RCC 7860 (cell line): ENCODE measurements around the gene ADK.

Experiments
- DNase-seq: peaks from one replicate; pipeline ENCODE4 v3.0.0-alpha.2; 2015; ENCODE audit warnings: low spot score
- FAIRE-seq: peaks from 2 replicates; lab custom pipeline; 2012; peaks lifted over from hg19 to GRCh38; lab: Jason Lieb, UNC

Gene ADK

GRCh38 chr10:74640134-74640921 is 489.3 kb downstream of the ADK start:
- DNase-seq (no peak), FAIRE-seq (no peak)

GRCh38 chr10:74641659-74642058 is 490.6 kb downstream of the ADK start:
- FAIRE-seq (no peak), DNase-seq (no peak)

DNA sequence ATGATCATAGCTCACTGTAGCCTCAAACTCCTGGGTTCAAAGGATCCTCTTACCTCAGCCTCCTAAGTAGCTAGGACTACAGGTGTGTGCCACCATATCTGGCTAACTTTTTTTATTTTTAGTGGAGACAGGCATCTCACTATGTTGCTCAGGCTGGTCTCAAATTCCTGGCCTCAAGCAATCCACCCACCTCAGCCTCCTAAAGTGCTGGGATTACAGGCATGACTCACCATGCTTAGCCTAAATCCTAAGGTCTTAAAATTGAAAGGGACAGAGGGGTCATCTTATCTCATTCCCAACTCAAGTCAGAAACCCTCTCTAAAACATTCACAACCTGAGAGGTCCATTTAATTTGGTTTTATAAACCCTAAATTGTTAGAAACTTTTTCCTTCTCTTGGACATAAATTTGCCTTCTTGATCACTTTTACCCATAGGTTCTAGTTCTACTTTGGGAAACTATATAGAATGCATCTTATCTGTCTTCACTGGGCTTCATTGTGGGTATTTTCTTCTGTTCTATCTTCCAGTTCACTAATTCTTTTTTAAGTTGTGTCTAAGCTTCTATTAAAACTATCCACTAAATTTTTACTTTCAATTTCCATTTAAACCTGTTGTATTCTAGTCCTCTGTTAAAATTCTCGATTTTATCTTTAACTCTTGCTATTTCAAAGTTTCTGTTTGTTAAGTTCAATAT is 492.0 kb downstream of the ADK start:
- DNase-seq = no peak
- FAIRE-seq = no peak

DNA sequence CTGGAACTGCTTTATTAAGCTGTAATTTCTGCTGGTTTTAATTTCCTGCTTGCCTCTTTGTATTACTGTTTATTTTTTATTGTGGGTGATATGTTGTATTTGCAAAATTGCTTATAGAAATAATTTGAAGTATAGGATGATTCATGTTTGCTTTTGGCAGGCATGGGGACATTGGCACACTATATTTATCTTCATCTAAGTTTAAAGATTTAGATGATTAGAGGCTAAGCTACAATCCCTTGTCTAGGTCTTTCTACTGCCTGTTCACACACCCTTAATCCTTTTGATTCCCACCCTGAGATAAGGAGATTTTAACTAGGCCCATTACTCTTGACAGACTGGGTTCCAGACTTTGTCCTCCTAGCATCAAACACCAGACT is 492.6 kb downstream of the ADK start:
- FAIRE-seq = no peak
- DNase-seq = no peak

DNA sequence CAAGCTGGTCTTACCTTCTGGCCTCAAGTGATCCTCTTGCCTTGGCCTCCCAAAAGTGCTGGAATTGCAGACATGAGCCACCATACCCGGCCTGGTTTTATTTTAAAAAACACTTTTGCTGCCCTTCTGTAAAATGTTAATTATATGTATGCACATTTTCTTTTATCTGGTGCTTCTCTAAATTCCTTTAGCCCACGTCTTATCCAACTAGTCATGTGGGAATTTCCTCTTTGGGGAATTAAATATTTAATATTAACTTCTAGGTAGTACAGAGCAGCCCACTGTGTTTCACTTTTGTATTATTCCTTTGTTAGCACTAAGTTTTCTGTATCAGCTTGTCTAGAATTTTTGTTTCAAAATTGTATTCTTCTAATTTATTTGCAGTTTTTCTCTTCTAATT is 493.7 kb downstream of the ADK start:
- FAIRE-seq (no peak), DNase-seq (no peak)

GRCh38 chr10:74645692-74646091 is 494.7 kb downstream of the ADK start:
- DNase-seq = no peak
- no peak for FAIRE-seq

- FAIRE-seq (no peak), DNase-seq (no peak)
Measured at GRCh38 chr10:74650613-74651012, 499.6 kb downstream of the ADK start.

- DNase-seq (no peak), FAIRE-seq (no peak)
Measured at GRCh38 chr10:74651565-74651964, 500.5 kb downstream of the ADK start.

GRCh38 chr10:74652664-74653063 is 501.6 kb downstream of the ADK start:
- DNase-seq (no peak), FAIRE-seq (no peak)

DNA sequence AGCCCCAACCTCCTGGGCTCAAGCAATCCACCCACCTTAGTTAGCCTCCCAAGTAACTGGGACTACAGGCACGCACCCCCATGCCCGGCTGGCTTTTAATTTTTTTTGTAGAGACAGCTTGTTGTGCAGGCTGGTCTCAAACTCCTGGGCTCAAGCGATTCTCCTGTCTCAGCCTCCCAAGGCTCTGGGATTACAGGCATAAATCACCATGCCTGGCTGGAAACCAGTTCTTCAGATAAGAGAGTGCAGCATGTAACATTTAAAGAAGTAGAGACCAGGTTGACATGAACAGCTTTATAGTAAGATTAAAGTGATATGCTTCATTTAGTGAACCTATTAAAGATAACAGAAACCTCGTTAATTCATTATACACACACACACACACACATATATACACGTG is 507.5 kb downstream of the ADK start:
- FAIRE-seq = no peak
- no peak for DNase-seq

- FAIRE-seq (no peak), DNase-seq (no peak)
Measured at GRCh38 chr10:74662635-74663034, 511.6 kb downstream of the ADK start.

DNA sequence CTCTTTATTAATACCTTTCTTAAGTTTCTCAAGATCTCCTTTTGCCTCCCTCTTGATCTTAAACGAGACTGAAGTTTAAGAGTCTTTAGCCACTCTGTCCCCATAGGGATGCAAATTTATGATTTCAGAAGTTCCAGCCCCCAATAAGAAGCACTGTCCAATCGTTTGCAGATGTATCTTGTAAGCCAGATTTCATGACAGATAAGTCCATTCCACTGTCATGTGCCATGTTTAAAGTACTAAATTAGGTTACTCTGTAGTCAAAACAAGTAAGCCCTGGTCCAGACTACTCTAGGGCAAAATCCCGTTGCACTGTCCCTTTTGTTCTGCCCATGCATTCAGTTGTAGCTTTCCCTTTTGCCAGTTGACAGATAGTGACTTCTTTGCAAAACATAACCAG is 518.2 kb downstream of the ADK start:
- DNase-seq (no peak), FAIRE-seq (no peak)

GRCh38 chr10:74671716-74672115 is 520.7 kb downstream of the ADK start:
- FAIRE-seq (no peak), DNase-seq (no peak)

DNA sequence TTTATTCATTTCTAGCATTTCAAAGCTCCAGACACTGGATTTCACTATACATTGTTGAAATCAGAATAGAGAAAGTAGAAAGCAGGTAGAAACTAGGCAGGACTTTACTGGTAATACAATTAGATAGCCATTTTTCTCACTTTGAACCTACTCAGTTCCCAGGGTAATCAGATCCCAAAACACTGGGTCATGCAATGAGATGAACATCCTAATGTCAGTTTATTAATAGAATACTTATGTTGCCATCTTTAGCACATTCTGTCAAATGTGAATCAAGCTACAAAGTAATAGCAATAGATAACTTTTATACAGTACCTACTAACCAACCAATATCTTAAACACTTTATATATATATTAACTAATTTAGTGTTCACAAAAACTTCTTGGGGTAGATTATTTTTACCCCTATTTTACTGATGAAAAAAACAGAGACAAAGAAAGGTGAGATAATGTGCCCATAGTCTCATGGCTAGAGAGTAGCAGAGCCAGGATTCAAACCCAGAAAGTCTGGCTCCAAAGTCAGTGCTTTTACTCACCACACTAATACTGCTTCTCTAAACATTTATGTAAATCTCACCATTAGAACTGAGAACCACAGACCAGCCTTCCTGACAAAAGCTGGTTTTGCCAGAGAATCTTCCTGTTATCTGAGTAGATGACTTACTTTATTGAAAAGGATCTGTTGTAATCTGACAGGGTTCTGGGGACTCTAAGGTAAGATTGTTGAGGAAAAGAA is 521.6 kb downstream of the ADK start:
- DNase-seq (no peak), FAIRE-seq (no peak)

GRCh38 chr10:74674927-74675326 is 523.9 kb downstream of the ADK start:
- no peak for FAIRE-seq

DNA sequence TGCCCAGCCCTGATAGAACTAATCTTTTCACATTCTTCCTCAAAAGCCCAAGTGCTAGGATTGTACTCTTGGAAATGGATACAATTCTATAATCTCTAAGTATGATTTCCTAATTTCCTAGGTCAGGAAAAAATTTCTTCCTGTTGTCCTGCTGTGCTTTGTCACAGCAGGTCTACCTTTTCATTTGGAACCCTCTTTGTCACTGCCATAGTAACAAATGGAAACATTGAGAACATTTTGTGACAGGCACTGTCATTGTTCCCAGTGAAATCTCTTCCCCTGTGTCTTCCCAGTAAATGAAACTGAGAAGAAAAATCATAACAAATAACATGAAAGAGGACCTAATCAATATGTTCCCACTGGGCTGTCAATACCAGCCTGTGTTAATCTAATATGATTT is 524.5 kb downstream of the ADK start:
- FAIRE-seq (no peak), DNase-seq (no peak)

More at GRCh38 chr10:74674927-74675326, 523.9 kb downstream of the ADK start:
- DNase-seq = no peak

DNA sequence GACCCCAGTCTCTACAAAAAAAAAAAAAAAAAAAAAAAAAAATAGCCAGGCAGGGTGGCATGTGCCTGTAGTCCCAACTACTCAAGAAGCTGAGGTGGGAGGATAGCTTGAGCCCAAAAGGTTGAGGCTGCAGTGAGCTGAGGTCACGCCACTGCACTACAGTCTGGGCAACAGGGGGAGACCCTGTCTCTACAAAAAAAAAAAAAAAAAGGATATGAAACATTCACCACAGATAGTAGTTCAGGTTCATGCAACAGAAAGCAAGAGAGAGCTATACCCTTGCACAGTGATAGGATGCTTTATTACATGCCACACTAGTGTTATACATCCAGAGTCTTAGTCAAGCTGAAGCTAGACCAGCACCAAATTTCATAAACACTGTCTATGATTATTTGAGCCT is 526.9 kb downstream of the ADK start:
- FAIRE-seq (no peak), DNase-seq (no peak)

DNA sequence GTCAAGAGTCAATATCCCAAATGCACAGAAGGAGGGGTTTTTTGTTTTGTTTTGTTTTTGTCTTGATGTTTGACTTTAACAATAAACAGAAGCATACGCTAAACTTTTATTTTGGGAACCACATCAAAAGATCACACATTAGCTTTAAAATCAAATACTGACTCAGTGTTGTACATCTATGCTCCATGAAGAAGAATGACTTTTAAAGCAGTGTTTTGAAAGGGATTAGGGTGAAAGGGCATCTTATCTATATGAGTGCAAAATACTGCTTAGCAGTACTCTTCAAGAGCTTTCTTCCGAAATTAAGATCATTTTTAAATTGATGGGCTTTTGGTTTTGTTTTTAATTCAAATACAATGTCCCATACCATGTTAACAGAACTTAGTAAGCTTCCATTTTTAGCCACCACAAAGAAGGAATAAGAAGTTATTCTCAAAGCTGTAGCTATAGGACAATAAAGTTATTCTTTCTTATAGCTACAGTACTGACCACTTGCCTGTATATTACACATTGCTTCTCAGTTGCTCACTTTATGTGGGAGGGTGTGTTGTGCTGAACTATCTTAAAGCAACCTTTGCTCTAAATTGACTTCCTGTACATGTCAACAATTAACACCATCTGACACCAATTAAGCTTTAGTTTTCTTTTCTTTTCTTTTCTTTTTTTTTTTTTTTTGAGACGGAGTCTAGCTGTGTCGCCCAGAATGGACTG is 531.1 kb downstream of the ADK start:
- FAIRE-seq = no peak
- DNase-seq = no peak

- FAIRE-seq (no peak), DNase-seq (no peak)
Measured at GRCh38 chr10:74683067-74683466, 532.0 kb downstream of the ADK start.

GRCh38 chr10:74683621-74684364 is 532.8 kb downstream of the ADK start:
- FAIRE-seq (no peak), DNase-seq (no peak)

GRCh38 chr10:74684462-74684861 is 533.4 kb downstream of the ADK start:
- DNase-seq (no peak), FAIRE-seq (no peak)
